ENCODE measurements around the gene METTL26.
A peak's percentile ranks its signal among the peaks of the same experiment; 100 is the strongest.

The METTL26 gene

DNA sequence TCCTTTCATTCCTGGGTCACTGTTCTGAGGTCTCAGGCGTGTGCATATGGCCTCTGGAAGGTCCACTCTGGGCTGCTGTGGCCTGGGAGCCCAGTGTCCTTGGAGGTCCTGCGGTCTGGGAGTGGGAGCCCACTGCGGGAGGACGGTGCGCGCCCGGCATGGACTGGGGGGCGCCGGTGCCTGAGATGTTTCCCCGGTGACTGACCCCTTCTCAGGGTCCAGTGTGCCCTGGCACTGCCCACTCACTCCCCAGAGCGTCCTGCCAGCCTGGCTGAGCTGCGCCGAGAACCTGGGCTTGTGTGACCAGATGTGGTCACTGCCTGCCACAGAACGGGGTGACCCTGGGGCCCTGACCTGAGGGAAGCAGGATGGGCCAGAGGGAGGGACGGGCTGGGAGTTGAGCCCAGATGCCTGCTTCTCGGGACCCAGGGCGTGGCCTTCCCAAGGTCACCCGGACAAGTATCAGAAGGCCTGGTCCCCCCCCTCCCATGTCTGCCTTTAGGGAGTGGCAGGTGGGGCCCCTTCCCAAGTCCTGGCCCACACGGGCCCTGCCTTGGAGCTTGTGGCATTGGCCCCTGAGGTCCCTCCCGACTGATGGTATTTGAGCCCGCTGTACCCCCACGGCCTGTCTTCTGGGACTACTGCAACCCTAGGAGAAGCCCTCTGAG is 38.2 kb upstream of the METTL26 start:
- Histone ChIP-seq H3K4me3 (ENCODE audit: low read depth in 1 of 2, low read length in 2 of 2) (no peak overlapping the region), H3K4me1 (ENCODE audit: control insufficient read depth in 1 of 2, insufficient read depth in 2 of 2, low read length in 2 of 2) (peaks cover 17 to 22% of the 10 kb centered on the region in 2 donors), H3K36me3 (ENCODE audit: control insufficient read depth in 1 of 2, insufficient read depth in 2 of 2, low read length in 2 of 2) (peaks cover 22 to 48% of the 10 kb centered on the region in 2 donors), H3K9me3 (ENCODE audit: control insufficient read depth in 1 of 2, low read length in 2 of 2) (no peaks in the 10 kb centered on the region), H3K27ac (ENCODE audit: low read depth, low read length) (no peak overlapping the region), H3K27me3 (ENCODE audit: control insufficient read depth in 1 of 2, insufficient read depth in 2 of 2, low read length in 2 of 2) (no peaks in the 10 kb centered on the region), H3K9ac (ENCODE audit: low read depth in 1 of 2, low read length in 2 of 2) (no peak overlapping the region)

DNA sequence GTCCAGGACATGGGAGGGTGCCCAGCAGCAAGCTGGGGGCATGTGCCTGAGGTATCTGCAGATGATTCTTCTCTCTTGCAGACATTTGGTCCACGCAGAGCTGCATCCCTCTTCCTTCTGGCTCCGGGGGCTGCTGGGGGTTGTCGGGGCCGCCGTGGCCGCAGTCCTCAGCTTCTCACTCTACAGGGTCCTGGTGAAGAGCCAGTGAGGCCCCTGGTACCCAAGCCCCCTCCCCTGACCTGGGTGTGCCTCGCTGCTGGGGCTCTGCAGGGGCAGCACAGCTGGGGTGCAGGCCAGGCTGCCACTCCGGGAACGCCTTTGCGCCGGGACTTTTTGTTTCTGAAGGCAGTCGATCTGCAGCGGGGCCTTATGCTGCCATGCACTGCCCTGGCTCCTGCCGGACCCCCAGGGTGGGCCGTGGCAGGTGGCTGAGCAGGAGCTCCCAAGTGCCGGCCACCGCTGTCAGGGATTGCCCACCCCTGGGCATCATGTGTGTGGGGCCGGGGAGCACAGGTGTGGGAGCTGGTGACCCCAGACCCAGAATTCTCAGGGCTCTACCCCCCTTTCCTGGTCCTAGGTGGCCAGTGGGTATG is 37.4 kb upstream of the METTL26 start:
- Histone ChIP-seq H3K36me3 (ENCODE audit: control insufficient read depth in 1 of 2, insufficient read depth in 2 of 2, low read length in 2 of 2) (peaks cover 22 to 49% of the 10 kb centered on the region in 2 donors), H3K4me1 (ENCODE audit: control insufficient read depth in 1 of 2, insufficient read depth in 2 of 2, low read length in 2 of 2) (peaks cover 24 to 31% of the 10 kb centered on the region in 2 donors), H3K27me3 (ENCODE audit: control insufficient read depth in 1 of 2, insufficient read depth in 2 of 2, low read length in 2 of 2) (no peaks in the 10 kb centered on the region), H3K9ac (ENCODE audit: low read depth in 1 of 2, low read length in 2 of 2) (no peak overlapping the region), H3K4me3 (ENCODE audit: low read depth in 1 of 2, low read length in 2 of 2) (no peak overlapping the region), H3K9me3 (ENCODE audit: control insufficient read depth in 1 of 2, low read length in 2 of 2) (no peaks in the 10 kb centered on the region), H3K27ac (ENCODE audit: low read depth, low read length) (no peak overlapping the region)

DNA sequence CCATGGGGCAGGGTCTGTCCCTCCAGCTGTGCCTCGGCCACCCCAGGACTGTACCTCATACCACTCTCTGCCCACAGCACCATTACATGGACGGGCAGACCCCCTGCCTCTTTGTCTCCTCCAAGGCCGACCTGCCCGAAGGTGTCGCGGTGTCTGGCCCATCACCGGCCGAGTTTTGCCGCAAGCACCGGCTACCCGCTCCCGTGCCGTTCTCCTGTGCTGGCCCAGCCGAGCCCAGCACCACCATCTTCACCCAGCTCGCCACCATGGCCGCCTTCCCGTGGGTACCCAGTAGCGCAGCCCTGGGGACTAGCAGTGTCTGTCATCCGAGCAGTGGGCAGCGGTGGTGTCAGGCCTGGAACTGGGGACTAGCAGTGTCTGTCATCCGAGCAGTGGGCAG is 36.7 kb upstream of the METTL26 start:
- Histone ChIP-seq H3K4me1 (ENCODE audit: control insufficient read depth in 1 of 2, insufficient read depth in 2 of 2, low read length in 2 of 2) (peaks cover 24 to 31% of the 10 kb centered on the region in 2 donors), H3K36me3 (ENCODE audit: control insufficient read depth in 1 of 2, insufficient read depth in 2 of 2, low read length in 2 of 2) (peaks cover 22 to 49% of the 10 kb centered on the region in 2 donors), H3K27ac (ENCODE audit: low read depth, low read length) (no peak overlapping the region), H3K9me3 (ENCODE audit: control insufficient read depth in 1 of 2, low read length in 2 of 2) (no peaks in the 10 kb centered on the region), H3K27me3 (ENCODE audit: control insufficient read depth in 1 of 2, insufficient read depth in 2 of 2, low read length in 2 of 2) (no peaks in the 10 kb centered on the region), H3K4me3 (ENCODE audit: low read depth in 1 of 2, low read length in 2 of 2) (no peak overlapping the region), H3K9ac (ENCODE audit: low read depth in 1 of 2, low read length in 2 of 2) (no peak overlapping the region)

DNA sequence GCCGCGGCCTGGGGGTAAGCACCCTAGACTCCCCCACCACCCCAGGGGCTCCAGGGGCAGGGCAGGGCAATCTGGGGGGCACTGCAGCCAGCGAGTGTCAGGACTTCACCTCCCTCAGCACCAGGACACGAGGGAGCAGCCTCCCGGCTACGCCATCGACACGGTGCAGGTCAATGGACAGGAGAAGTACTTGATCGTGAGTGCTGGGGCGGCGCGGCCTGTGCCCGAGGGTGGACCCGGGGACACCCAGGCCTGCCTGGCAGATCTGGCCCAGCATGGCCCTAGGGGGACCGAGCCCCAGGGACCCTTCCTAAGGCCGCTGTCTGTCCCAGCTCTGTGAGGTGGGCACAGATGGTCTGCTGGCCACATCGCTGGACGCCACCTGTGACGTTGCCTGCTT is 36.3 kb upstream of the METTL26 start:
- H3K27me3 ChIP-seq (ENCODE audit: control insufficient read depth in 1 of 2, insufficient read depth in 2 of 2, low read length in 2 of 2): no peaks in the 10 kb centered on the region
- H3K27ac ChIP-seq (ENCODE audit: low read depth, low read length): no peak overlapping the region
- peaks cover 22 to 49% of the 10 kb centered on the region in 2 donors for H3K36me3 ChIP-seq (ENCODE audit: control insufficient read depth in 1 of 2, insufficient read depth in 2 of 2, low read length in 2 of 2)
- H3K4me3 ChIP-seq (ENCODE audit: low read depth in 1 of 2, low read length in 2 of 2): no peak overlapping the region
- no peak overlapping the region for H3K9ac ChIP-seq (ENCODE audit: low read depth in 1 of 2, low read length in 2 of 2)
- no peaks in the 10 kb centered on the region for H3K9me3 ChIP-seq (ENCODE audit: control insufficient read depth in 1 of 2, low read length in 2 of 2)
- peaks cover 28 to 35% of the 10 kb centered on the region in 2 donors for H3K4me1 ChIP-seq (ENCODE audit: control insufficient read depth in 1 of 2, insufficient read depth in 2 of 2, low read length in 2 of 2)

- Histone ChIP-seq H3K9me3 (ENCODE audit: control insufficient read depth in 1 of 2, low read length in 2 of 2) (no peaks in the 10 kb centered on the region), H3K4me1 (ENCODE audit: control insufficient read depth in 1 of 2, insufficient read depth in 2 of 2, low read length in 2 of 2) (peaks cover 26 to 29% of the 10 kb centered on the region in 2 donors), H3K4me3 (ENCODE audit: low read depth in 1 of 2, low read length in 2 of 2) (no peak overlapping the region), H3K36me3 (ENCODE audit: control insufficient read depth in 1 of 2, insufficient read depth in 2 of 2, low read length in 2 of 2) (peaks cover 22 to 49% of the 10 kb centered on the region in 2 donors), H3K27me3 (ENCODE audit: control insufficient read depth in 1 of 2, insufficient read depth in 2 of 2, low read length in 2 of 2) (no peaks in the 10 kb centered on the region), H3K9ac (ENCODE audit: low read depth in 1 of 2, low read length in 2 of 2) (no peak overlapping the region), H3K27ac (ENCODE audit: low read depth, low read length) (no peak overlapping the region)
Measured at GRCh38 chr16:671353-672131, 35.4 kb upstream of the METTL26 start.

DNA sequence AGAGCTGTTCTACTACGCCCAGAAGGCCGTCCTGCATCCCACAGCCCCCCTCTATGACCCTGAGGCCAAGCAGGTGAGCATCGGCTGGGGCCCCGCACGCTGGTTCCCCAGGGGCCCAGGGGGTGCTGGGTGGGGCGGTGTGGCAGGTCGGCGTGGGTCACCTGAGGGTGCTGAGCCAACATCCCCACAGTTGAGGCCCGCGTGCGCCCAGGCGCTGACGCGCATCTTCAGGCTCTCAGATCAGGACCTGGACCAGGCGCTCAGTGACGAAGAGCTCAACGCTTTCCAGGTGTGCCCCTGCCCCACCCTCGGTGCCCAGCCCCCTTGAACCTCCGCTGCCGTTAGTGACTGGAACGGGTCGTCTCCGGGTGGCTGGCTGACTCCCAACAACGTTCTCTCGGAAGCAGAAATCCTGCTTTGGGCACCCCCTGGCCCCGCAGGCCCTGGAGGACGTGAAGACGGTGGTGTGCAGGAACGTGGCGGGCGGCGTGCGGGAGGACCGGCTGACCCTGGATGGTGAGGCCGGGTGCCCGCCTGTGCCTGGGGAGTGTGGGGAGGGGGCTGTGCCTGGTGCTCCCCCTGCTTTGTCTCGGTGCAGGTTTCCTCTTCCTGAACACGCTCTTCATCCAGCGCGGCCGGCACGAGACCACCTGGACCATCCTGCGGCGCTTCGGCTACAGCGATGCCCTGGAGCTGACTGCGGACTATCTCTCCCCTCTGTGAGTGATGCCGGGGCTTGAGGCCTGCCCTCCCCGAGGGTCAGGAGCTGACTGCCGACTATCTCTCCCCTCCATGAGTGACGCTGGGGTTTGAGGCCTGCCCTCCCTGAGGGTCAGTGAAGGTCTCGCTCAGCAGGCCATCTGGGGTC is 34.6 kb upstream of the METTL26 start:
- no peak overlapping the region for H3K9ac ChIP-seq (ENCODE audit: low read depth in 1 of 2, low read length in 2 of 2)
- H3K4me1 ChIP-seq (ENCODE audit: control insufficient read depth in 1 of 2, insufficient read depth in 2 of 2, low read length in 2 of 2): peaks cover 19 to 23% of the 10 kb centered on the region in 2 donors
- H3K4me3 ChIP-seq (ENCODE audit: low read depth in 1 of 2, low read length in 2 of 2): no peak overlapping the region
- no peak overlapping the region for H3K27ac ChIP-seq (ENCODE audit: low read depth, low read length)
- H3K27me3 ChIP-seq (ENCODE audit: control insufficient read depth in 1 of 2, insufficient read depth in 2 of 2, low read length in 2 of 2): no peaks in the 10 kb centered on the region
- H3K36me3 ChIP-seq (ENCODE audit: control insufficient read depth in 1 of 2, insufficient read depth in 2 of 2, low read length in 2 of 2): peaks cover 22 to 49% of the 10 kb centered on the region in 2 donors
- H3K9me3 ChIP-seq (ENCODE audit: control insufficient read depth in 1 of 2, low read length in 2 of 2): no peaks in the 10 kb centered on the region

- H3K9ac ChIP-seq (ENCODE audit: low read depth in 1 of 2, low read length in 2 of 2): no peak overlapping the region
- H3K27ac ChIP-seq (ENCODE audit: low read depth, low read length): no peak overlapping the region
- H3K36me3 ChIP-seq (ENCODE audit: control insufficient read depth in 1 of 2, insufficient read depth in 2 of 2, low read length in 2 of 2): peaks cover 22 to 49% of the 10 kb centered on the region in 2 donors
- peaks cover 14 to 16% of the 10 kb centered on the region in 2 donors for H3K4me1 ChIP-seq (ENCODE audit: control insufficient read depth in 1 of 2, insufficient read depth in 2 of 2, low read length in 2 of 2)
- H3K9me3 ChIP-seq (ENCODE audit: control insufficient read depth in 1 of 2, low read length in 2 of 2): no peaks in the 10 kb centered on the region
- no peaks in the 10 kb centered on the region for H3K27me3 ChIP-seq (ENCODE audit: control insufficient read depth in 1 of 2, insufficient read depth in 2 of 2, low read length in 2 of 2)
- no peak overlapping the region for H3K4me3 ChIP-seq (ENCODE audit: low read depth in 1 of 2, low read length in 2 of 2)
Measured at GRCh38 chr16:669666-670065, 33.6 kb upstream of the METTL26 start.

DNA sequence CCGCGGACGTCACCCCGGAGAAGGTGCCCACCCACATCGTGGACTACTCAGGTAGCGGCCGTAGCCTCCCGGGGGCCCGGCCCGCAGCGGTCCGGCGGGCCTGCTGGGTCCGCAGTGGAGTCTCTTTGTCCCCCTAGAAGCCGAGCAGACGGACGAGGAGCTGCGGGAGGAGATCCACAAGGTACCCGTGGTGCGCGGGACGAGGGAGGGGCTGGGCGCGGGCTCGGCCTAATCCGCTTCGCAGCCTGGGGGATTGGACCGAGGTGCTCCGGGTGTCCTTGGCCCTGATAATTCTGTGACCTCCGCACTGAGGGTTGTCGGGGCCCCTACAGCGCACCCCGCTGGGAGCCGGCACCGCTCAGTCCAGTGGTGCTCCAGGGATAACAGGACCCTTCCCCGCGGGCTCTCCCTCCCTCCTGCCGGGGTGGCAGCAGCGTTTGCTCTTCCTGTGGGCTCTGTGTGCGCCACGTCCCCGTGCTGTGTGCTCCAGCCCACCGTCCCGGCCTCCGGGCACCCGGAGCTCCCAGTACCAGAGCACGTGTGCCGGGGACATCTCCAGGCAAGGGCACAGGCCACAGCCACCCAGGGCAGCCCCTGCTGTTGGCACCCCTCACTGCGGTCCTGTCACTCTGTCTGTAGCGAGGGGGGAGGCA is 32.5 kb upstream of the METTL26 start:
- Histone ChIP-seq H3K27ac (ENCODE audit: low read depth, low read length) (peak overlapping the region; percentile 66), H3K4me1 (ENCODE audit: control insufficient read depth in 1 of 2, insufficient read depth in 2 of 2, low read length in 2 of 2) (peaks cover 14 to 16% of the 10 kb centered on the region in 2 donors), H3K27me3 (ENCODE audit: control insufficient read depth in 1 of 2, insufficient read depth in 2 of 2, low read length in 2 of 2) (no peaks in the 10 kb centered on the region), H3K36me3 (ENCODE audit: control insufficient read depth in 1 of 2, insufficient read depth in 2 of 2, low read length in 2 of 2) (peaks cover 22 to 43% of the 10 kb centered on the region in 2 donors), H3K9ac (ENCODE audit: low read depth in 1 of 2, low read length in 2 of 2) (peak overlapping the region; percentile 74 to 79), H3K9me3 (ENCODE audit: control insufficient read depth in 1 of 2, low read length in 2 of 2) (no peaks in the 10 kb centered on the region), H3K4me3 (ENCODE audit: low read depth in 1 of 2, low read length in 2 of 2) (peak overlapping the region; percentile 77 to 80)

DNA sequence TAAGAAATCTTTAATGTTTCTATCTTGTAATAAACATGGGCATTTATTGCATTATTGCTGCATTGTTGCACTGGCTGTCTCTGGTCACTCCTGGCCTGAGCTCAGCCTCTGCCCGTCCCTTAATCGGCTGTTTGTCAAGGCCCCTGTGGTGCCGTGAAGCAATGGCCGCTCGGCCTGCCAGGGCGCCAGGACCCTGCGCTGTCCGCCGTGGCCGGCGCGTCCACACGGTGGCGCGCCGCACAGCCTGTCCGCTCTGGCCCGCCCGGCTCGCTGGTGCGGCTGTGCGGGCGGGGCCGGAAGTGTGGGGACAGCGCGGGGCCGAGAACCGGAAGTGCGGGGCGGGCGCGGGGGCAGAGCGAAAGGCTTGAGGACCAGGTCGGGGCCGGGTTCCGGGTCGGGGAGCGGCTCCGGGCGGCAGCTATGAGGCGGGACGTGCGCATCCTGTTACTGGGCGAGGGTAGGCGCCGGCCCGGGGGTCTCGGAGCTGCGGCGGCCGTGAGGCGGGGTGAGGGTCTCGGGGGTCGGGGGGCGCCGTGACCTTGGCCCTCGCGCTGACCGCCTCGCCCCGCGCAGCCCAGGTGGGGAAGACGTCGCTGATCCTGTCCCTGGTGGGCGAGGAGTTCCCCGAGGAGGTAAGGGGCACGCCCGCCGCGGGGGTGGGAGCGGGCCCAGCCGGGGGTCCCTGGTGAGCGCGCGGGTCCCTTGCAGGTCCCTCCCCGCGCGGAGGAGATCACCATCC is 31.8 kb upstream of the METTL26 start, which contains the start of gene RHOT2:
Gene RHOT2 (plus strand): TSS at position 353 of the 739 bp plus-strand sequence. CDS start 68 bp downstream, at position 421.
- H3K27me3 ChIP-seq (ENCODE audit: control insufficient read depth in 1 of 2, insufficient read depth in 2 of 2, low read length in 2 of 2): no peaks in the 10 kb centered on the region
- peak within 1 kb of the TSS; percentile 66 for H3K27ac ChIP-seq (ENCODE audit: low read depth, low read length)
- peaks cover 14 to 16% of the 10 kb centered on the region in 2 donors for H3K4me1 ChIP-seq (ENCODE audit: control insufficient read depth in 1 of 2, insufficient read depth in 2 of 2, low read length in 2 of 2)
- H3K4me3 ChIP-seq (ENCODE audit: low read depth in 1 of 2, low read length in 2 of 2): peak within 1 kb of the TSS; percentile 77 to 80
- H3K36me3 ChIP-seq (ENCODE audit: control insufficient read depth in 1 of 2, insufficient read depth in 2 of 2, low read length in 2 of 2): peaks cover 21 to 37% of the 10 kb centered on the region in 2 donors
- H3K9me3 ChIP-seq (ENCODE audit: control insufficient read depth in 1 of 2, low read length in 2 of 2): no peaks in the 10 kb centered on the region
- H3K9ac ChIP-seq (ENCODE audit: low read depth in 1 of 2, low read length in 2 of 2): peak within 1 kb of the TSS; percentile 74 to 79
